Neural cell (in vitro differentiated cells): ENCODE measurements around the gene GCK.

Experiments
- CTCF ChIP-seq: fragments of 450-650 bp; IDR thresholded peaks from 2 replicates; pipeline ENCODE4 v1.5.1; 2014; ENCODE audit warnings: antibody characterized with exemption, mild to moderate bottlenecking, moderate library complexity; ENCODE audit not compliant: poor library complexity, severe bottlenecking
- EZH2 ChIP-seq: fragments of 200-600, 300-800 bp; shearing (Covaris generic), sonication (generic); IDR thresholded peaks from 2 replicates; pipeline ENCODE4 v1.6.1; 2014; ENCODE audit warnings: antibody characterized with exemption, low read length, borderline replicate concordance, mild to moderate bottlenecking; ENCODE audit not compliant: insufficient read depth, poor library complexity, severe bottlenecking
- POLR2AphosphoS5 ChIP-seq: IDR thresholded peaks from 2 replicates; pipeline ENCODE4 v1.6.1; 2012
- REST ChIP-seq: IDR thresholded peaks from 2 replicates; pipeline ENCODE4 v1.6.1; 2012; ENCODE audit warnings: borderline replicate concordance
- SMC3 ChIP-seq: fragments of 450-650 bp; conservative IDR thresholded peaks from 2 replicates; pipeline ENCODE4 v1.6.1; 2014; ENCODE audit warnings: antibody characterized with exemption, mild to moderate bottlenecking, moderate library complexity; ENCODE audit not compliant: poor library complexity

DNA sequence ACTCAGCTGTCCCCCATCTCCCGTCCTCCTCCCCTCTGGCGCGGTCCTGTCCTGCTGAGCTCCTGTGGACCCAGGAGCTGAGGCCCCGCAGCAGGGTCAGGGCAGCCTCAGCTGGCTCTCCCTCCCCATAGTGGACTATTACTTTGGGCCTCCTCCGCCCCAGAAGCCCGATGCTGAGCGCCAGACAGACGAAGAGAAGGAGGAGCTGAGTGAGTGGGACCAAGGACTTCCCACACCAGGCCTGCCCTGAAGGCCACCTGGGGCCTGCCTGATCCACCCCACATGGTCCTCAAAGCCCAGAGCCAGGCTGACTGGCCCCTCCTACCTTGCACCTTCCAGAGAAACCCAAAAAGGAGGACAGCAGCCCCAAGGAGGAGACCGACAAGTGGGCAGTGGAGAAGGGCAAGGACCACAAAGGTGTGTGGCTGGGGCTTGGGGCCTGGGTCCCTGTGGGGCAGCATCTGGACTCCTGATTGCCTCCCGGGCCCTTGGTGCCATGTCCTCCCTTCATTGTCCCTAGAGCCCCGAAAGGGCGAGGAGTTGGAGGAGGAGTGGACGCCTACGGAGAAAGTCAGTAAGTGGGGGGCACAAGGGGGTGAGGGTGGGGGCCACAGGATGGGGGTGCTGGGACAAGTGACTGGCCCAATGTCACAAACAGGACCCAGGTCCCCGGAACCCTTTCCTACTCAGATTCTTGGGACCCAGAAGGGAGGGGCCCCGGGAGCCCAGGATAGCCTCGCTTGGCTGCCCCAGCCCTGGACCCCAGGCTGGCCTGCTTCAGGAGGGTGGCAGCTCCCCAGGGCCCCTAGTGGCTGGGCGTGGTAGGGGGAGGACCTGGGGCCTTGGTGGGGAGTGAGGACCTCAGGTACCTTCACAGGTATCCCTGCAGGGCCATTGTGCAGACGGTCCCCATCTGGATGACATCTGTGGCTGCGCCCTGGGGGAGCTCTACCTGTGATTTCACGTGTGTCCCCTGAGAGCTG, 80.2 kb downstream of the GCK start:
- no peak for TF ChIP-seq EZH2
- no peak for TF ChIP-seq CTCF
- TF ChIP-seq REST, result no peak
- TF ChIP-seq SMC3, result no peak
- TF ChIP-seq POLR2AphosphoS5, result no peak
